ENCODE measurements around the gene FAM131A. TPM values are rescaled to one million over a fixed set of nuclear protein-coding genes. Genes with fewer than 3 reads are reported as not detected.
A peak's percentile ranks its signal among the peaks of the same experiment; 100 is the strongest.

Gene FAM131A
- total and polyA plus RNA-seq, 4 donors, result 0.81 to 5.7 (median 2.7) TPM

DNA sequence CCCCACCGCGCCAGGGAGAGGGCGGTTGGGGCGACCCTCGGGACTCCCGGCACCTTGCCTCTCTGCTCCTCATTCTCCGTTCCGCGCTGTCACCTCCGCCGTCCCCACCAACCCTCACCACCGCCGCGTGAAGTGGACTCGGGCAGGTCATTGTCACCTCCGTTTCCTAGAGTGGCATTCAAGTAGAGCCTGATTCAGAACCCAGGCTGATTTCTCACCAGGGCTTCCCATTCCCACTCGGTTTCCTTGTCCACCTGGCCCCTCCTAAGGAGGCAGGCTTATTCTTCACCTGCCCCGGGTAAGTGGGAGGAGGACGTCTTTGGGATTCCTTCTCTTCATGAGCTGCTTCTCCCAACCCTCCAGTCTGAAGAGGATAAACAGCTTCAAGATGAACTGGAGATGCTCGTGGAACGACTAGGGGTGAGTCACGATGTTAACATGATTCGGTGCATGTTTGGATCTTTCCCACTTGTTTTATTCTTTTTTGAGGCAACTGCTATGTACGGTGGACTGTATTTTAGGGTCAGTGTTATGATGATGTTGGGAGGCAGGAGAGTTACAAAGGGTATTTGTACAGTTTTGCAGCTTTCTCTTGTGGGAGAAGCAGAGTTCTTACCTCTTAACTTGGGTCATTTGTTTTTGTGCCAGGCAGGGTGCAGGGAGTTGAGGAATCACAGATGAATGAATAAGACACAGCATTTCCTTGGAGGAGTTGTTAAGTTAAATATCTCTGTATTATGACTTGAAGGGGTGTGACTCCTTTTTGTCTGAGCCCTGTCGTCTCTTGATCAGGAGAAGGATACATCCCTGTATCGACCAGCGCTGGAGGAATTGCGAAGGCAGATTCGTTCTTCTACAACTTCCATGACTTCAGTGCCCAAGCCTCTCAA, 37.7 kb upstream of the FAM131A start:
- Histone ChIP-seq H3K36me3 (ENCODE audit: control insufficient read depth in 4 of 4, insufficient read depth in 3 of 4, low read depth in 1 of 4, low read length in 3 of 4) (peaks cover 4 to 40% (median 36%) of the 10 kb centered on the region in 4 donors), H3K4me3 (ENCODE audit: low read depth in 1 of 3, low read length in 3 of 3) (peak overlapping the region; percentile 77 to 98 (median 79)), H3K9ac (ENCODE audit: low read depth in 1 of 2, low read length in 2 of 2) (peak overlapping the region; percentile 61 to 94), H3K27me3 (ENCODE audit: control insufficient read depth in 4 of 4, insufficient read depth in 4 of 4, low read length in 3 of 4) (no peaks in the 10 kb centered on the region), H3K4me1 (ENCODE audit: control insufficient read depth in 4 of 4, insufficient read depth in 4 of 4, low read length in 3 of 4) (peaks cover 0 to 17% (median 13%) of the 10 kb centered on the region in 4 donors), H3K27ac (ENCODE audit: low read depth in 1 of 2, low read length in 2 of 2) (peak overlapping the region; percentile 50 to 55), H3K9me3 (ENCODE audit: control insufficient read depth in 4 of 4, low read length in 3 of 4) (no peaks in the 10 kb centered on the region)
- WGBS, result 16% methylated on average over 29 of the region's 29 CpGs
- no peak for DNase-seq (ENCODE audit: low spot score)
- TF ChIP-seq HNF4A (conservative IDR thresholded peaks at IDR 0.05), result no peak
- TF ChIP-seq FOXA1 (IDR thresholded peaks at IDR 0.05), result no peak
- TF ChIP-seq RXRA (IDR thresholded peaks at IDR 0.05), result no peak
- TF ChIP-seq JUND (IDR thresholded peaks at IDR 0.05), result no peak
- TF ChIP-seq CTCF (IDR thresholded peaks at IDR 0.05; ENCODE audit: low read depth, low read length, missing input control), result no peak
- TF ChIP-seq NR2F2 (IDR thresholded peaks at IDR 0.05), result no peak
- TF ChIP-seq YY1 (IDR thresholded peaks at IDR 0.05), result no peak
- TF ChIP-seq TAF1 (conservative IDR thresholded peaks at IDR 0.05), result no peak
- TF ChIP-seq EGR1 (IDR thresholded peaks at IDR 0.05; ENCODE audit: low read depth in 2 of 2), result no peak
- TF ChIP-seq, protein P1, sequence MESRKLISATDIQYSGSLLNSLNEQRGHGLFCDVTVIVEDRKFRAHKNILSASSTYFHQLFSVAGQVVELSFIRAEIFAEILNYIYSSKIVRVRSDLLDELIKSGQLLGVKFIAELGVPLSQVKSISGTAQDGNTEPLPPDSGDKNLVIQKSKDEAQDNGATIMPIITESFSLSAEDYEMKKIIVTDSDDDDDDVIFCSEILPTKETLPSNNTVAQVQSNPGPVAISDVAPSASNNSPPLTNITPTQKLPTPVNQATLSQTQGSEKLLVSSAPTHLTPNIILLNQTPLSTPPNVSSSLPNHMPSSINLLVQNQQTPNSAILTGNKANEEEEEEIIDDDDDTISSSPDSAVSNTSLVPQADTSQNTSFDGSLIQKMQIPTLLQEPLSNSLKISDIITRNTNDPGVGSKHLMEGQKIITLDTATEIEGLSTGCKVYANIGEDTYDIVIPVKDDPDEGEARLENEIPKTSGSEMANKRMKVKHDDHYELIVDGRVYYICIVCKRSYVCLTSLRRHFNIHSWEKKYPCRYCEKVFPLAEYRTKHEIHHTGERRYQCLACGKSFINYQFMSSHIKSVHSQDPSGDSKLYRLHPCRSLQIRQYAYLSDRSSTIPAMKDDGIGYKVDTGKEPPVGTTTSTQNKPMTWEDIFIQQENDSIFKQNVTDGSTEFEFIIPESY (IDR thresholded peaks at IDR 0.05), result no peak
- TF ChIP-seq RAD21 (IDR thresholded peaks at IDR 0.05), result no peak
- no peak for TF ChIP-seq FOXA2 (IDR thresholded peaks at IDR 0.05)
- no peak for TF ChIP-seq ATF3 (IDR thresholded peaks at IDR 0.05)

GRCh38 chr3:184300378-184300720, 37.1 kb upstream of the FAM131A start:
- peaks cover 0 to 17% (median 13%) of the 10 kb centered on the region in 4 donors for H3K4me1 ChIP-seq (ENCODE audit: control insufficient read depth in 4 of 4, insufficient read depth in 4 of 4, low read length in 3 of 4)
- peaks cover 4 to 43% (median 40%) of the 10 kb centered on the region in 4 donors for H3K36me3 ChIP-seq (ENCODE audit: control insufficient read depth in 4 of 4, insufficient read depth in 3 of 4, low read depth in 1 of 4, low read length in 3 of 4)
- H3K9me3 ChIP-seq (ENCODE audit: control insufficient read depth in 4 of 4, low read length in 3 of 4), result no peaks in the 10 kb centered on the region
- H3K9ac ChIP-seq (ENCODE audit: low read depth in 1 of 2, low read length in 2 of 2), result peak overlapping the region in 1 of 2 donors; percentile 67
- DNase-seq (ENCODE audit: low spot score), result no peak
- H3K27ac ChIP-seq (ENCODE audit: low read depth in 1 of 2, low read length in 2 of 2), result no peak overlapping the region
- TF ChIP-seq JUND (IDR thresholded peaks at IDR 0.05) (no peak), MAX (IDR thresholded peaks at IDR 0.05) (no peak), GABPA (IDR thresholded peaks at IDR 0.05 in 1 of 2, conservative IDR thresholded peaks at IDR 0.05 in 1 of 2) (no peak), RXRA (IDR thresholded peaks at IDR 0.05) (no peak), TAF1 (conservative IDR thresholded peaks at IDR 0.05) (no peak), HNF4A (conservative IDR thresholded peaks at IDR 0.05) (no peak)
- TF ChIP-seq, protein P2, sequence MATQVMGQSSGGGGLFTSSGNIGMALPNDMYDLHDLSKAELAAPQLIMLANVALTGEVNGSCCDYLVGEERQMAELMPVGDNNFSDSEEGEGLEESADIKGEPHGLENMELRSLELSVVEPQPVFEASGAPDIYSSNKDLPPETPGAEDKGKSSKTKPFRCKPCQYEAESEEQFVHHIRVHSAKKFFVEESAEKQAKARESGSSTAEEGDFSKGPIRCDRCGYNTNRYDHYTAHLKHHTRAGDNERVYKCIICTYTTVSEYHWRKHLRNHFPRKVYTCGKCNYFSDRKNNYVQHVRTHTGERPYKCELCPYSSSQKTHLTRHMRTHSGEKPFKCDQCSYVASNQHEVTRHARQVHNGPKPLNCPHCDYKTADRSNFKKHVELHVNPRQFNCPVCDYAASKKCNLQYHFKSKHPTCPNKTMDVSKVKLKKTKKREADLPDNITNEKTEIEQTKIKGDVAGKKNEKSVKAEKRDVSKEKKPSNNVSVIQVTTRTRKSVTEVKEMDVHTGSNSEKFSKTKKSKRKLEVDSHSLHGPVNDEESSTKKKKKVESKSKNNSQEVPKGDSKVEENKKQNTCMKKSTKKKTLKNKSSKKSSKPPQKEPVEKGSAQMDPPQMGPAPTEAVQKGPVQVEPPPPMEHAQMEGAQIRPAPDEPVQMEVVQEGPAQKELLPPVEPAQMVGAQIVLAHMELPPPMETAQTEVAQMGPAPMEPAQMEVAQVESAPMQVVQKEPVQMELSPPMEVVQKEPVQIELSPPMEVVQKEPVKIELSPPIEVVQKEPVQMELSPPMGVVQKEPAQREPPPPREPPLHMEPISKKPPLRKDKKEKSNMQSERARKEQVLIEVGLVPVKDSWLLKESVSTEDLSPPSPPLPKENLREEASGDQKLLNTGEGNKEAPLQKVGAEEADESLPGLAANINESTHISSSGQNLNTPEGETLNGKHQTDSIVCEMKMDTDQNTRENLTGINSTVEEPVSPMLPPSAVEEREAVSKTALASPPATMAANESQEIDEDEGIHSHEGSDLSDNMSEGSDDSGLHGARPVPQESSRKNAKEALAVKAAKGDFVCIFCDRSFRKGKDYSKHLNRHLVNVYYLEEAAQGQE (IDR thresholded peaks at IDR 0.05), result no peak
- 85% methylated on average over 3 of the region's 3 CpGs for WGBS
- no peaks in the 10 kb centered on the region for H3K27me3 ChIP-seq (ENCODE audit: control insufficient read depth in 4 of 4, insufficient read depth in 4 of 4, low read length in 3 of 4)
- peak overlapping the region in 2 of 3 donors; percentile 77 to 79 for H3K4me3 ChIP-seq (ENCODE audit: low read depth in 1 of 3, low read length in 3 of 3)
